HG03103 (cell line): ENCODE measurements around the gene WWOX.

Experiments used
- ATAC-seq: cut with Tn5 transposase; IDR thresholded peaks from one replicate; pipeline ENCODE4 v1.9.1; 2021; ENCODE audit warnings: low read depth; ENCODE audit not compliant: unreplicated experiment

Gene WWOX

DNA sequence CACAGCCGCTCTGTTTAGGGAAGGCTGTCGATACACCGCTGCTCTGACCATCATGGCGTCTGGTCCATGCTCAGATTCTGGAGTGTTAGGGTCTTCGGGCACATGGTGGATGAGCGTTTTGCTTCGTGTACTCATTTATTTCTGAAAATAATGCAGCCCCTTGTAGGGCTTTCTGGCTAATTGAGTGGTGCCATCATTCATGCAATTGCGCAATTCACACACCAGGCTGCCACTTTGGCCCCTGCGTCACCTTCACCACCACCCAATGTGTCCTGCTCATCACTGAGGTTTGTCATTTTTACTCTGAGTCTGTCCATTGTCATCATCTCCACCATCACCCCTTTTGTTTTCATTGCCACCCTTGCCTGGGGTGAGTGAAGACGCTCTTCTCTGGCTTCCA, 557.4 kb downstream of the WWOX start:
- no peak for ATAC-seq

DNA sequence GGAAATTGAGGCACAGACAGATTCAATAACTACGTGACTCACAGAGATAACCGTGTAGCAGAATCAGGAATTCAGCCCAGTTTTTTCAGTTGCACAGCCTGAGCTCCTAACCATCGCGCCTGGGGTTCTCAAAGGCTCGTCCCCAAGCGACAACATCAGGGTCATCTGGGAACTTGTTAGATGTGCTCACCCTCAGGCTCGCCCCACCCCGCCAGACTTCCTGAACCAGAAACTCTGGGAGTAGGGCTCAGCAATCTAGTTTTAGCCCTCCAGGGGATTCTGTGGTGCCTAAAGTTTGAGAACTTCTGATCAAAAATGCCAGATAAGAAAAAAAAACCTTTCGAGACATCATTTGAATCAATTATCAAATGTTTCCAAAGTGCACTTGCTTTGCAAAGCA, 559.8 kb downstream of the WWOX start:
- ATAC-seq: no peak

DNA sequence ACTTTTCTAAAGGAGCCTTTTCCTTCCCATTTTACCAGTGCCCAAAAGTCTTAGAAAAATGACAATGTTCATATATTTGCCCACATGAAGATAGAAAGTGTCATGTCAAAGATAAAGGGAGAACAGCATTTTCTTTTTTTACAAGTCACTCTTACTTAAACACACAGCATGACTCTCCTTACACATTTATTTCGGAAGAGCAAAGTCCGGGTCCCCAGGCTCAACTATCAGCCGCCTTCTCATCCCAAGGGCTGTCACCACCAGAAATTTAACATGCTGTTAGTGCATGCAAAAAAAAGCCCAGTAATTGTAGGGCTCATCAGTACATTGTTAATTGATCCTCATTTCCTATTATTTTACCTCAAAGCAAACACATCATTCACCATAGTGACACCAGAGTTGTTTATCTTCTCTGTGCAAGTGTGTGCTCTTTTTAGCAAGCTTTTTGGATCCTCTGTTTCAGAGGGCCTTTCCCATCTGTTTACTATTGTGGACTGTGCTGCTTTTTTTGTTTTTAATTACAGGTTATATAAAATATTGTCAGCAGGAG, 560.3 kb downstream of the WWOX start:
- no peak for ATAC-seq

- ATAC-seq: no peak
Measured at GRCh38 chr16:78660795-78661194, 561.3 kb downstream of the WWOX start.

GRCh38 chr16:78663690-78664089, 564.2 kb downstream of the WWOX start:
- no peak for ATAC-seq

DNA sequence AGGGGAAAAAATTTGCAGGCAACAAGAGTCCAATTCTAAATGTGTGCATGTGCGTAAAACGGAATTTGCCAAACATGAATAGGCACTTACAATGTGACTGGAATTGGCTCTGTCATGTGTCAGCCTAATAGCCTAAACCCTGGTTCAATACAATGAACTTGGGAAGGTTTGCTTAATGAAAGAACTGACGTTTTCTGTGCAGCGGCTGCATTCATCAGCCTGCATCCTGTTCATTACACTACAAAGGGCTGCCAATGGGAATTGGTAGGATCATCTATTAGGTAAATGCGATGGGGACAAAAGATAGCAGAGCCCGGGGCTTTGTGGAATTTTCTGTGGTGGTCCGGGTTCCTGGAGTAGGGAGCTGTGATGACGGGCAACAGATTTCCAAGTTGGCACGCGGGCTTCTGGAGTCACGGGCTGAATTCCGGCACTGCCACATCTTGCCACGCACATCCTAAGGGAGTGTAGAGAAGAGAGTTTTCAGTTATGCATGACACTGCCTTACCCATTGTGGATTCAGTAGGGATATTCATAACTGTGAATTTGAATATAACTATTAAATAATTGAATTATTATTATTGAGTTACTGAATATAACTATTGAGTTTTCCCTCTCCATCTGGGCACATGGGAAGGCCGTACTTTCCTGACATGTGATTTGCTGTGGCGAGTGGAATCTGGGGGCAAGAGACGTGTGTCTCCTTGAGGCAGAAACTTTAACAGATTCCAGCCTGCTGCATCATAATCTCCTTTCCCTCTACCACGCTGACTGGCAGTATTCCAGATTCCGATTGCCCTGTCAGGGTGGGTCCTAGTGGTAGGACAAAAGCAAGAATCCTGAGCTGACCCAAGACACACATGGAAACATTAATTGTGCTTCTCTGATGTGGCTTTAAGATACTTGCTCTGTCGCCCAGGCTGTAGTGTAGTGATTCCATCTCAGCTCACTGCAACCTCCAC, 565.6 kb downstream of the WWOX start:
- no peak for ATAC-seq

- no peak for ATAC-seq
Measured at GRCh38 chr16:78666318-78666717, 566.9 kb downstream of the WWOX start.

- ATAC-seq: no peak
Measured at GRCh38 chr16:78667675-78668074, 568.2 kb downstream of the WWOX start.

DNA sequence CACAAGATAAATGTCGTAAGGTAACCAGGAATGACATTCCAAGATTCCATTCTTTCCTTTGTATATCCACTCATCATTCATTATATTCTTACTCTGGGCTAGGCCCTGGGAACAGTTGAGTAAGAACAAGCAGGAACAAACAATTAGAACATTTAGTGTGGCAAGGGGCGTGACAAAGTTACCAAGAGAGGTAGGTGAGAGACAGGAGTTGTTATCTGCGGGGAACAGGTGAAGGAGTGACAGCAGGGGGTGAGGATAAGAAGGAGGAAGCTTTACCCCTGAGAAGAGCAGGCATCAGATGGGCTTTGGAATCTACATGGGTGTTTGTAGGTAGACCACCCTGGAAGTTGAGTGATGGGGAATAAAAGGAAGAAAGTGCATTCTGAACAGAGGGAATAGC, 568.9 kb downstream of the WWOX start:
- no peak for ATAC-seq

- ATAC-seq: no peak
Measured at GRCh38 chr16:78669994-78670393, 570.5 kb downstream of the WWOX start.

DNA sequence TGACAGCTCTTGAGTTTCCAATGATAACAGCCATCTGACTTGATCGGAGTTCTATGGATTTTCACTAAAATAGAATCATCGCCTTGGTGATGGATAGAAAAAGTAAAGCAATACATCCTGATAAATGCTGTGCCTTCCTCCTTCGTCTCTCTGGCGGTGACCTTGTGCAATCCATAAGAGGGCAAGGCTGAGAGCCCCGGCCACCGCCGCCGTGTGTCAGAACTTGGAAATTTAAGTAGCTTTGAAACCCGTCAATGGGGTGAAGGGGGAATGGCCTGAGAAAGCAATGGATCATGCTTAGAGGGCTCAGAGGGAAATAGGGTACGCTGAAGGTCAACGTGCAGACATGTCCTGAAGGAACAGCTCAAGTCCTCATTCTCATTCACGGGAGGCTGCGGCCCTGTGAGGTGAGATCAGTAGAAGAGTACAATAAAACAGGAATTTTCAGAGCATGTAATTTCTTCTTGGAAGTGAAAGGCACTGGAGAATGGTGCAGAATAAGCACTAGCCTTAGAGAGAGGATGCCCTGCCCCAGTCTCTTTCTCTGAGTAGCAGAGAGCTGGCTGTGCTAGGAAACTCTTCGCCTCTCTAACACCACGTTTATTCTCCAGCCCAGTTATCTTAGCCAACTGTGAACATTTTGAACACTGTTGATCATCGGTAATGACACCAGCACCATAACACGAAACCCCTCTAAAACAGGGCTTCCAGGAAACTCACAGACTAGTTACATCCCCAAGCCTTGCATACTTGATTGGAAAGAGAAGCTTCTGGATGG, 573.5 kb downstream of the WWOX start:
- ATAC-seq: no peak

- ATAC-seq: no peak
Measured at GRCh38 chr16:78673884-78674283, 574.4 kb downstream of the WWOX start.

DNA sequence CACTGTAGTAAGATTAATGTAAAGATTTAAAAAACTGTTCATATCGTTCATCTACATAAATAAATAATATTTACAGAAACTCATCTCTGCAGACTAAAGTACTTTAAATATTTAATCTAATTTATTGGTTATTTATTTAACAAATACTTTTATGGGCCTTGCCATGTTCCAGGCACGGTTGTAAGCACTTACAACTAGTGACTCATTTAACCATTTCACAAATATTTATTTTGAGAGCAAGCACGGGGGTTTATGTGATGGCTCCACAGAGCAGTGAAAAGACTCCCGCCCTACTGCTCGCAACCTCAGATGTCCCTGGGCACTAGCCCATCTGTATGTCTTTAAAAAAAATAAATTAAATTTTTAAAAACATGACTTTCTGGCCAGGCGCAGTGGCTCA, 575.9 kb downstream of the WWOX start:
- no peak for ATAC-seq

DNA sequence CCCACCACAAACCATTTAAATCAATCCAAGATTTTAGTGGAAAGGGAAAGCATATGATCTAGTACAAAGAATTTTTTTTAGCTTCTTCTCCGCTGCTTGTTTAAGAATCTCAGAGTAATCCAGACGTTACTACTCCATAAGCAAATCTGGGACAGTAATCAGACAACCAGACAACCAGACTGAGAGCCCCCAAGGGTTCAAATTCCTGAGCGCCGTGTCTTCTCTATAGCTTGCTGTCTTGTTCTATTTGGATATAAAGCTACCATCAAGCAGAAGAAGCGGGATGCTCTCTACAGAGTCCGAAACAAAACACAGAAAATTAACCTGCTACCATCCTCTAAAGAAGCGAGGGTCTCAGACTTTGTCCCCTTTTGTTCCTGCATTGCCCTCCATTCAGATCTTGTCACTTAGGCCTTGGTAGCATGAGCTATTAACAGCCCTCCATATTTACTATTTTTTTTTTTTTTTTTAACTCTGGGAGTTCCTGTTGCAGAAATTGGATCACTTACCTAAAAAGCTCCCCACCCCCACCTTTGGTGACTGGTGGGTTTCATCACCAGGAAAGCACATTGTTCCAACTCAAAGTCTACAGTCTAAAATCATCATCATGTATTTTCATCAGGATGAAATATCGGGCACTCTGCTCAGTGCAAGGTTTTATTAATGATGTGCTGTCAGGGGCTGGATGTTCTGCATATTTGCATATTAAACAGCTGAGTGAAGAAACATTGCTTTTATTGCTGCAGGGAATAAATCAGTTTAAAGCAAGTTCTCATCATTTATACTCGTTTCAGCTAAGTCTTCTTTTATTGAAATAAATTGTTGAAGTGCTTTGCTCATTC, 576.7 kb downstream of the WWOX start:
- no peak for ATAC-seq

DNA sequence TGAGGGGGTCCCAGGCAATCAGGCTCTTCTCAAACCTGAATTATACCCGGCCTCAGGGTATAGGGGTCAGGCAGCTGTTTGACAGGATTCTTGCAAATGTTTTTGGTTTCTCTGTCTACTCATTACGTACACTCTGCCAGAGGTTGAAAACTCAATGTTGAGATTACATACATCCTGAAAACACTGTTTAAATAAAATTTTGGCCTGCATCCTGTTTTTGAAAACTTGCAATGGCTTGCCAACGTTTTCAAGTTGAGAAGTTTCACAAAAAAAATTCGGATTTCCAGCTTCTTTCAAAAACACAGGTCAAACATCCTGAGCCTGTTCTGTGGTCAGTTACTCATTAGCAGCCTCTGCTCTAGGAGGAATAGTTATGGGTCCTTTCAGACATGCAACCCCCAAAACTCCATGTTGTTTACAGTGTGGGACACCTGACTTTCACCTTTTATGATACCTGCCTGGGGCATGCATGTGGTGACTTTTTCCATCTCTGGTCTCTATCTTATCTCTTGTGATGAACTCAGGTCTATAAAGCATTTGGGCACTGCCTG, 577.8 kb downstream of the WWOX start:
- no peak for ATAC-seq

DNA sequence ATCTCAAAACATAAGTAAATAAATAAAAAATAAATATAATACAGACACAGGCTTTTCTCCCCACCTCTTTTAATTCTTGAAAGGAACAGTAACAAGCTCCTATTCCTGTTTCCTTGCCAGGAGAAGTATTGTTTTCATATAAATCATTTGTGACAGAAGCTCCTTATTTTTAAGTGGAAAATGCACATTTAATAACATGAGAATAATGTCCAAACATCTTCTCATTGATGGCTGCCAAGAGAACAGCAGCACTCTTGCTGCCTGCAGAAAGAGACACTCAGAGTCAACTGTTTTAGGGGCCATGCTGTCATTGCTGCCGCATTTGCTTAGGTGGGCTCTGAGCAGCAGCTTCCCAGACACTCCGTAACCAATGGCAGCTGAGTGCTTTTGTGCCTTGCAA, 580.1 kb downstream of the WWOX start:
- ATAC-seq: no peak

DNA sequence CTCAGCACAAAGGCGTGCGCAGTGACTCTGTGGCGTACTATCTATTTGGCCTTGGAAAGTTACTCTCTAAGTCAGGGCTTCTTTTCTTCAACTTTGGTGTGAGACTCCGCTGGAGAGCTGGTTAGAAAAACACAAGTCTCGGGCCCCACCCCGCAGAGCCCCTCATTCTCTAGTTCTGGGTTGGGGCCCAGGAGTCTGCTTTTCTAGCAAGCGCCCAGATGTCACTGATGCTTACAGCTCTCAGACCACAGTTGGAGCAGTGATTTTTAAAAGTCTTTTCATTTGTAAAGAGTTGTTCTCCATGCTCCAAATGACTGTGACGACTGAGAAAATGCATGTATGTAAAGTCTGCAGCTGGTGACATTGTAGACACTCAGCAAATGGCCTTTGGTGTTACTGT, 582.3 kb downstream of the WWOX start:
- ATAC-seq: no peak

GRCh38 chr16:78684030-78684611, 584.7 kb downstream of the WWOX start:
- ATAC-seq: no peak

DNA sequence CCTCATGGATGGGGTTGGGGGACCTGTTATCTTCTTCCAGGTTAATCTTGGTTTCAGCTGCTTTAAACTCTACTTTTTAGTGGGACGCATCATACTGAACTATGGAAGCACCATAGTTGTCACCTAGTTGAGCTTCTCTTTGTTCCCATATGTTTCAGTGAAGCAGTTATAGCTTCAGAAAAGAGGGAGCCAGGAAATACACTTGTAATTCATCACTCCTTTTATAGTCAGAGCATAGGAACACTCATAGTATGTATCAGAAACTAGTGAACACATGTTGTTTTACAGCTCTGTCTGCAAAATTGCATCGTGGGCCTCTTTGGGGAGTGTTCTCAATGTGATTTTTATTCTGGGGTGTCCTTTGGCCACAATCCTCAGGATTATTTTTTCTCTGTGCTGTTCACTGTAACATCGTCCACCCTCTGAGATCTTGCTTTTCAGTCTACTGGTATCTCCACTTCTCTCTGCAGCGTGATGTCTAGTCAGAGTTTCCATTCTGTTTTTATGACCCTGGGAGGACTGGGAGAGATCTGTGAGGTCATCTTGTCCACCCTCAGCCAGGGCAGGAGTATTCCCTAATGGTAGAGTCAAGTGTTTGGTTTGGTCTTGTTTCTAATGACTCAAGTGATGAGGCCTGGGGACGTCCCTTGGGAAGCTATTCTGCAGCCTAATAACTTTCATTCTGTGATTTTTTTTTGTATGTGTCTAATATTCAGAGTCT, 585.4 kb downstream of the WWOX start:
- ATAC-seq: no peak
